HepG2 (cell line): ENCODE measurements around the gene FAM53C. TPM values are rescaled to one million over a fixed set of nuclear protein-coding genes. Genes with fewer than 3 reads are reported as not detected.

Source experiments
- ATAC-seq: fragments of 200-7000 bp; cut with Tn5 transposase; 3 replicates; pipeline ENCODE4 v1.9.1; 2020; ENCODE audit warnings: mild to moderate bottlenecking, moderate library complexity
- BruUV-seq: library from RNA; stranded (reverse); fragments of 400-500 nt; replicated peaks from 2 replicates; lab custom pipeline; 2021; lab: Mats Ljungman, UMichigan
- CTCF ChIA-PET: fragments of 300-600 bp; formaldehyde crosslinking; extraction: SDS; loops from one replicate; lab custom pipeline; 2021; ENCODE audit warnings: low total read pairs, inconsistent platforms, low intra/inter-chr PET ratio; lab: Yijun Ruan, JAX
- POLR2A ChIA-PET: fragments of 350-600 bp; sonication (Branson Sonifier 250); formaldehyde crosslinking; loops from one replicate; lab custom pipeline; 2020; ENCODE audit warnings: antibody characterized with exemption, inconsistent platforms; lab: Yijun Ruan, JAX
- DNase-seq: peaks from one replicate; pipeline ENCODE4 v3.0.0-alpha.2; 2015; ENCODE audit warnings: low spot score
- FAIRE-seq: peaks from 3 replicates; lab custom pipeline; 2011; peaks lifted over from hg19 to GRCh38; lab: Jason Lieb, UNC
- H2AFZ ChIP-seq: one replicate; pipeline ENCODE4 v1.6.1; 2011; ENCODE audit warnings: low read length, inconsistent platforms
- H3K27ac ChIP-seq: fragments of 300-600 bp; 3 replicates; pipeline ENCODE4 v1.8.0; 2011; ENCODE audit warnings: mixed run types, mild to moderate bottlenecking, mixed read lengths, low read length, inconsistent platforms; ENCODE audit not compliant: insufficient read depth; ENCODE audit errors: extremely low read length
- H3K27me3 ChIP-seq, 2 experiments: fragments of 200-600 bp in 1 of 2; 2 replicates in 1 of 2; 3 replicates in 1 of 2; pipeline versions ENCODE4 v1.6.0 to v1.8.0; 2011; ENCODE audit warnings: low read length in 2 of 2, mild to moderate bottlenecking in 2 of 2, moderate library complexity in 2 of 2, inconsistent platforms in 1 of 2; ENCODE audit not compliant: insufficient read depth in 2 of 2, control insufficient read depth in 1 of 2
- H3K36me3 ChIP-seq, 2 experiments: fragments of 200-600 bp in 1 of 2; replicated peaks in 1 of 2; 2 replicates in 1 of 2; 3 replicates in 1 of 2; pipeline versions ENCODE4 v1.5.1 to v1.8.0; 2011; ENCODE audit warnings: low read length in 2 of 2, inconsistent platforms in 1 of 2; ENCODE audit not compliant: insufficient read depth in 2 of 2, control insufficient read depth in 1 of 2
- H3K4me1 ChIP-seq: 2 replicates; pipeline ENCODE4 v1.5.1; 2012; ENCODE audit warnings: low read length, inconsistent platforms; ENCODE audit not compliant: insufficient read depth
- H3K4me2 ChIP-seq: 2 replicates; pipeline ENCODE4 v1.6.0; 2011; ENCODE audit warnings: low read depth, low read length, inconsistent platforms
- H3K4me3 ChIP-seq, 3 experiments: fragments of 200-600 bp in 1 of 3; sonication (generic), shearing (Covaris generic) in 1 of 3; replicated peaks in 1 of 3; 2 replicates each; pipeline ENCODE4 v1.5.1; 2011 to 2016; ENCODE audit warnings: low read length in 3 of 3, inconsistent platforms in 2 of 3, low read depth in 2 of 3, mild to moderate bottlenecking in 2 of 3, control low read depth in 1 of 3, mixed read lengths in 1 of 3; ENCODE audit not compliant: insufficient read depth in 1 of 3
- H3K79me2 ChIP-seq: one replicate; pipeline ENCODE4 v1.6.1; 2011; ENCODE audit warnings: low read length, inconsistent platforms; ENCODE audit not compliant: insufficient read depth
- H3K9ac ChIP-seq: 2 replicates; pipeline ENCODE4 v1.6.0; 2011; ENCODE audit warnings: mild to moderate bottlenecking, low read depth, low read length, inconsistent platforms; ENCODE audit not compliant: insufficient read depth
- H3K9me3 ChIP-seq: 2 replicates; pipeline ENCODE4 v1.5.1; 2012; ENCODE audit warnings: mild to moderate bottlenecking, low read length
- H4K20me1 ChIP-seq: 2 replicates; pipeline ENCODE4 v1.6.0; 2011; ENCODE audit warnings: inconsistent platforms, mild to moderate bottlenecking, low read length, moderate library complexity; ENCODE audit not compliant: insufficient read depth
- AKAP8 ChIP-seq: sonication (generic); formaldehyde crosslinking; IDR thresholded peaks from 2 replicates; pipeline ENCODE4 v1.5.1; 2020; ENCODE audit warnings: mild to moderate bottlenecking, missing genetic modification reagents
- ATF6 ChIP-seq: sonication (generic); formaldehyde crosslinking; conservative IDR thresholded peaks from 2 replicates; pipeline ENCODE4 v1.4.0; 2020; ENCODE audit warnings: missing genetic modification reagents
- CREBL2 ChIP-seq: sonication (generic); formaldehyde crosslinking; IDR thresholded peaks from 2 replicates; pipeline ENCODE4 v1.8.1; 2023; ENCODE audit warnings: missing genetic modification reagents, mild to moderate bottlenecking, borderline replicate concordance
- MTF1 ChIP-seq: sonication (generic); formaldehyde crosslinking; IDR thresholded peaks from 2 replicates; pipeline ENCODE4 v1.5.0; 2020; ENCODE audit warnings: missing genetic modification reagents
- POLR2AphosphoS2 ChIP-seq: IDR thresholded peaks from 2 replicates; pipeline ENCODE4 v1.6.1; 2011; ENCODE audit warnings: low read depth, low read length, improper control_type of control experiment
- PREB ChIP-seq: sonication (generic); formaldehyde crosslinking; IDR thresholded peaks from 2 replicates; pipeline ENCODE4 v1.4.0; 2020; ENCODE audit warnings: missing genetic modification reagents
- SMAD1 ChIP-seq: sonication (generic); formaldehyde crosslinking; IDR thresholded peaks from 2 replicates; pipeline ENCODE4 v1.4.0; 2020; ENCODE audit warnings: missing genetic modification reagents, low read depth, mild to moderate bottlenecking, borderline replicate concordance
- SNRNP70 ChIP-seq: fragments of 200-400 bp; formaldehyde crosslinking; IDR thresholded peaks from 2 replicates; pipeline ENCODE4 v1.6.1; 2017; ENCODE audit warnings: mild to moderate bottlenecking, low read depth, low read length, moderate library complexity
- SP4 ChIP-seq: sonication (generic); formaldehyde crosslinking; IDR thresholded peaks from 2 replicates; pipeline ENCODE4 v1.8.1; 2023; ENCODE audit warnings: mild to moderate bottlenecking, missing genetic modification reagents
- TCF12 ChIP-seq, 2 experiments: fragments of 450-650 bp in 1 of 2; sonication (generic) in 1 of 2; formaldehyde crosslinking in 1 of 2; IDR thresholded peaks; 2 replicates each; pipeline versions ENCODE4 v1.6.1 to v1.8.0; 2017 to 2022; ENCODE audit warnings: antibody characterized with exemption in 1 of 2, mild to moderate bottlenecking in 1 of 2, missing genetic modification reagents in 1 of 2, moderate library complexity in 1 of 2
- ZNF629 ChIP-seq: sonication (generic); formaldehyde crosslinking; conservative IDR thresholded peaks from 2 replicates; pipeline ENCODE4 v1.5.0; 2020; ENCODE audit warnings: missing genetic modification reagents
- ZNF737 ChIP-seq: sonication (generic); formaldehyde crosslinking; IDR thresholded peaks from 2 replicates; pipeline ENCODE4 v1.5.0; 2020; ENCODE audit warnings: missing genetic modification reagents, mild to moderate bottlenecking, borderline replicate concordance
- WGBS: methylation state at CpG from one replicate; pipeline ENCODE4 v1.1.6; 2017; ENCODE audit warnings: low lambda C conversion rate; 5-methylcytosine and 5-hydroxymethylcytosine counted together
- in situ Hi-C: cut with HindIII; loops from 2 replicates; pipeline ENCODE4 v1.10.0; 2017; ENCODE audit warnings: low pct_unique_long_range_greater_than_20kb; ENCODE audit not compliant: extremely low pct_ligation_motif_present
- intact Hi-C: fragments of 100-400 bp; cut with micrococcal nuclease; formaldehyde crosslinking; loops from one replicate; pipeline ENCODE4 v1.10.0; 2022; ENCODE audit not compliant: unreplicated experiment
- polyA plus RNA-seq, 8 experiments: library from polyadenylated mRNA; depleted of rRNA in 3 of 8; stranded (reverse) in 7 of 8; unstranded in 1 of 8; fragments of >200 nt; fragmentation: Illumina TruSeq in 4 of 8; extraction: Trizol in 4 of 8; gene quantifications; 2 replicates each; pipeline versions ENCODE4 v1.2.1 to v1.2.3, GENCODE V29; 2011 to 2016; ENCODE audit warnings: low read depth in 4 of 8, missing spikeins in 1 of 8, mixed read lengths in 1 of 8; ENCODE audit not compliant: insufficient read depth in 1 of 8
- total RNA-seq, 5 experiments: library from RNA; depleted of rRNA; stranded (reverse); fragments of >200 nt; fragmentation: Illumina TruSeq; extraction: Trizol; gene quantifications; 2 replicates each; pipeline ENCODE4 v1.2.3, GENCODE V29; 2016; ENCODE audit warnings: low read depth in 1 of 5

The FAM53C gene
- total and polyA plus RNA-seq, 2 of the 13 experiments (the other 11 are each of a cell fraction or from before 2014, with no cell fraction given) = 26.9 to 30.1 TPM

GRCh38 chr5:138351517-138351916 lies 13.5 kb downstream of the FAM53C start:
- no peak for DNase-seq
- in situ Hi-C loops = no loop called here
- TF ChIP-seq POLR2AphosphoS2 = 0 out of 2 replicates have a peak, but pooled peaks have one; percentile 13
- no peak for TF ChIP-seq SP4 (CRISPR knock-in tag)
- intact Hi-C loops = loop anchor here (5.0 kb wide), 1 partner anchor 174 kb away; the partner anchor contains the start of genes BRD8 and KIF20A
- no peak overlapping the region for H3K4me2 ChIP-seq
- no peaks in the 10 kb centered on the region; a peak in 1 of 5 replicates for H3K27me3 ChIP-seq
- no peak for ATAC-seq
- peaks cover 5 to 18% of the 10 kb centered on the region in 2 experiments; a peak in 3 of 5 replicates for H3K36me3 ChIP-seq
- TSS peak; percentile 69 for BruUV-seq
- FAIRE-seq = no peak
- CTCF ChIA-PET = interaction anchor here (1.5 to 3.2 kb wide), 2 partner anchors 13 to 128 kb away, joined by 3 to 14 read pairs; partner anchors contain the start of gene FAM53C
- H4K20me1 ChIP-seq = peaks cover 23% of the 10 kb centered on the region
- peaks cover 20% of the 10 kb centered on the region for H3K4me1 ChIP-seq
- POLR2A ChIA-PET = interaction anchor here (0.6 to 6.2 kb wide), 5 partner anchors 11 to 192 kb away, joined by 3 to 111 read pairs (median 4); partner anchors contain the start of genes CDC25C, ETF1 and FAM53C
- no peak overlapping the region for H2AFZ ChIP-seq
- H3K9ac ChIP-seq = no peak overlapping the region
- no peaks in the 10 kb centered on the region for H3K9me3 ChIP-seq
- H3K4me3 ChIP-seq = no peak overlapping the region
- H3K79me2 ChIP-seq = peaks cover 35% of the 10 kb centered on the region
- H3K27ac ChIP-seq = no peak overlapping the region

GRCh38 chr5:138352071-138352721 lies 14.1 kb downstream of the FAM53C start, which contains the start of gene KDM3B:
Gene KDM3B (plus strand): TSS chr5:138352685. CDS start chr5:138352796, 111 bp downstream.
- Histone ChIP-seq H3K9me3 (no peaks in the 10 kb centered on the region), H4K20me1 (peaks cover 23% of the 10 kb centered on the region), H3K4me1 (peaks cover 20% of the 10 kb centered on the region), H3K27ac (peak within 1 kb of the TSS; percentile 86), H2AFZ (no peak within 1 kb of the TSS), H3K4me3 (peak within 1 kb of the TSS; percentile 93 to 98 (median 97)), H3K79me2 (peaks cover 40% of the 10 kb centered on the region), H3K27me3 (no peaks in the 10 kb centered on the region; a peak in 1 of 5 replicates), H3K36me3 (peaks cover 0 to 11% of the 10 kb centered on the region in 2 experiments; a peak in 2 of 5 replicates), H3K4me2 (peak within 1 kb of the TSS; percentile 82), H3K9ac (peak within 1 kb of the TSS; percentile 96)
- ChIA-PET POLR2A (interaction anchor here (0.6 to 6.2 kb wide), 7 partner anchors 12 to 191 kb away, joined by 3 to 111 read pairs (median 4); partner anchors contain the start of genes BRD8, CDC25C, ETF1 and FAM53C), CTCF (interaction anchor here (0.6 to 3.2 kb wide), 4 partner anchors 14 to 129 kb away, joined by 3 to 14 read pairs (median 3); partner anchors contain the start of gene FAM53C)
- 80% methylated on average over 1 of the region's 30 CpGs for WGBS
- in situ Hi-C loops (no loop called here), intact Hi-C loops (loop anchor here (2.0 to 5.0 kb wide), 2 partner anchors 13 to 175 kb away; partner anchors contain the start of genes BRD8, FAM53C and KIF20A)
- peak; percentile 63 for ATAC-seq
- DNase-seq = peak; percentile 76
- no peak for FAIRE-seq
- no TSS peak for BruUV-seq
- no peak for TF ChIP-seq PREB (CRISPR knock-in tag)
- no peak for TF ChIP-seq ATF6 (CRISPR knock-in tag)
- peak; percentile 52; the same call in 1 of the 2 replicates for TF ChIP-seq SMAD1 (CRISPR knock-in tag)
- TF ChIP-seq SNRNP70 = no peak
- TF ChIP-seq TCF12 (IDR thresholded peaks at IDR 0.05) = no peak
- TF ChIP-seq TCF12 (CRISPR knock-in tag; IDR thresholded peaks at IDR 0.05) = no peak
- peak; percentile 12; the same call in 1 of the 2 replicates for TF ChIP-seq ZNF629 (CRISPR knock-in tag)
- no peak for TF ChIP-seq CREBL2 (CRISPR knock-in tag)
- TF ChIP-seq AKAP8 (CRISPR knock-in tag) = 0 out of 2 replicates have a peak, but pooled peaks have one; percentile 47
- no peak for TF ChIP-seq ZNF737 (CRISPR knock-in tag)
- no peak; the same call in 1 of the 2 replicates for TF ChIP-seq MTF1 (CRISPR knock-in tag)
